ENCODE data around the gene ANGPTL3. TPM values are rescaled to one million over a fixed set of nuclear protein-coding genes. Genes with fewer than 3 reads are reported as not detected.
"Not testable (repeated sequence)": the region's sequence is repeated elsewhere in the genome, so short reads cannot be mapped to it uniquely, and the experiment has no call there.

ANGPTL3 gene, protein sequence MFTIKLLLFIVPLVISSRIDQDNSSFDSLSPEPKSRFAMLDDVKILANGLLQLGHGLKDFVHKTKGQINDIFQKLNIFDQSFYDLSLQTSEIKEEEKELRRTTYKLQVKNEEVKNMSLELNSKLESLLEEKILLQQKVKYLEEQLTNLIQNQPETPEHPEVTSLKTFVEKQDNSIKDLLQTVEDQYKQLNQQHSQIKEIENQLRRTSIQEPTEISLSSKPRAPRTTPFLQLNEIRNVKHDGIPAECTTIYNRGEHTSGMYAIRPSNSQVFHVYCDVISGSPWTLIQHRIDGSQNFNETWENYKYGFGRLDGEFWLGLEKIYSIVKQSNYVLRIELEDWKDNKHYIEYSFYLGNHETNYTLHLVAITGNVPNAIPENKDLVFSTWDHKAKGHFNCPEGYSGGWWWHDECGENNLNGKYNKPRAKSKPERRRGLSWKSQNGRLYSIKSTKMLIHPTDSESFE
- total RNA-seq (not detected), polyA plus RNA-seq (not detected)
- long read RNA-seq, donor 1: 0 reads
- long read RNA-seq, donor 2: 0 reads

DNA sequence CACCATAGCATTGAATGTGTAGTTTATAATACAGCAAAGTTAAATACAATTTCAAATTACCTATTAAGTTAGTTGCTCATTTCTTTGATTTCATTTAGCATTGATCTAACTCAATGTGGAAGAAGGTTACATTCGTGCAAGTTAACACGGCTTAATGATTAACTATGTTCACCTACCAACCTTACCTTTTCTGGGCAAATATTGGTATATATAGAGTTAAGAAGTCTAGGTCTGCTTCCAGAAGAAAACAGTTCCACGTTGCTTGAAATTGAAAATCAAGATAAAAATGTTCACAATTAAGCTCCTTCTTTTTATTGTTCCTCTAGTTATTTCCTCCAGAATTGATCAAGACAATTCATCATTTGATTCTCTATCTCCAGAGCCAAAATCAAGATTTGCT is at the start of gene ANGPTL3:
Gene ANGPTL3, plus strand, starts transcription at position 240 of the 400 bp plus-strand sequence. Its CDS starts 47 bp downstream, at position 287.
- WGBS, 3 donors: 88 to 93% (median 90%) methylated on average over 3 of the region's 3 CpGs
- H3K36me3 ChIP-seq (ENCODE audit: insufficient read depth in 1 of 2, low read depth in 1 of 2): no peaks in the 10 kb centered on the region
- no peak within 1 kb of the TSS for H3K27ac ChIP-seq
- no peaks in the 10 kb centered on the region for H3K27me3 ChIP-seq (ENCODE audit: insufficient read depth in 3 of 3, low read length in 2 of 3)
- DNase-seq: no peak
- TF ChIP-seq, protein P1, sequence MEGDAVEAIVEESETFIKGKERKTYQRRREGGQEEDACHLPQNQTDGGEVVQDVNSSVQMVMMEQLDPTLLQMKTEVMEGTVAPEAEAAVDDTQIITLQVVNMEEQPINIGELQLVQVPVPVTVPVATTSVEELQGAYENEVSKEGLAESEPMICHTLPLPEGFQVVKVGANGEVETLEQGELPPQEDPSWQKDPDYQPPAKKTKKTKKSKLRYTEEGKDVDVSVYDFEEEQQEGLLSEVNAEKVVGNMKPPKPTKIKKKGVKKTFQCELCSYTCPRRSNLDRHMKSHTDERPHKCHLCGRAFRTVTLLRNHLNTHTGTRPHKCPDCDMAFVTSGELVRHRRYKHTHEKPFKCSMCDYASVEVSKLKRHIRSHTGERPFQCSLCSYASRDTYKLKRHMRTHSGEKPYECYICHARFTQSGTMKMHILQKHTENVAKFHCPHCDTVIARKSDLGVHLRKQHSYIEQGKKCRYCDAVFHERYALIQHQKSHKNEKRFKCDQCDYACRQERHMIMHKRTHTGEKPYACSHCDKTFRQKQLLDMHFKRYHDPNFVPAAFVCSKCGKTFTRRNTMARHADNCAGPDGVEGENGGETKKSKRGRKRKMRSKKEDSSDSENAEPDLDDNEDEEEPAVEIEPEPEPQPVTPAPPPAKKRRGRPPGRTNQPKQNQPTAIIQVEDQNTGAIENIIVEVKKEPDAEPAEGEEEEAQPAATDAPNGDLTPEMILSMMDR (IDR thresholded peaks at IDR 0.05): no peak
- H3K4me3 ChIP-seq: no peak within 1 kb of the TSS
- no peaks in the 10 kb centered on the region for H3K4me1 ChIP-seq
- no peak for ATAC-seq
- intact Hi-C loops (cut with DNase I): no loop called here
- H3K9me3 ChIP-seq: no peaks in the 10 kb centered on the region

DNA sequence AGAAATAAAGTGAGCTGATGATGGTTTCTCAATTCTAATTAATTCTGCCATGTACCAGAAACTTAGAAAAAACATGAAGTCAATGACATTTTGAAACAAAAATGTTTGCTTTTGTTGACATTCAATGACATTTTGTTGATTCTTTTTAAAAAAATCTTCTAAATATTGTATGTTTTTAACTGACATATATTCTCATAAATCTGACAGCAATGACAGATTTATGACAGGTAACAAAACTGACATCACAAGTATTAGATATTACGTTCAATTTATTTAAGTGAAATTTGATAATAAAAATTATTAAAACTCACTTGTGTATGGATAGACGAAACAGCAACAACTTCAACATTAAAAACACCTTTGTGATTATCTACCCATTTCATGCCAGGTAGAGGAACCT is 36.0 kb upstream of the ANGPTL3 start:
- H3K9me3 ChIP-seq: peaks cover 5% of the 10 kb centered on the region
- ATAC-seq (no peak), DNase-seq (no peak)
- H3K27me3 ChIP-seq (ENCODE audit: insufficient read depth in 3 of 3, low read length in 2 of 3): no peaks in the 10 kb centered on the region
- TF ChIP-seq, protein P1 (IDR thresholded peaks at IDR 0.05): no peak
- WGBS, 3 donors: 92 to 97% (median 95%) methylated on average over 2 of the region's 2 CpGs
- peaks cover 0 to 20% of the 10 kb centered on the region in 2 donors for H3K36me3 ChIP-seq (ENCODE audit: insufficient read depth in 1 of 2, low read depth in 1 of 2)
- no peak overlapping the region for H3K4me3 ChIP-seq
- intact Hi-C loops (cut with DNase I): no loop called here
- no peaks in the 10 kb centered on the region for H3K4me1 ChIP-seq
- no peak overlapping the region for H3K27ac ChIP-seq

GRCh38 chr1:62567182-62567581 is 30.1 kb upstream of the ANGPTL3 start:
- H3K27ac ChIP-seq; H3K36me3 ChIP-seq (ENCODE audit: insufficient read depth in 1 of 2, low read depth in 1 of 2); DNase-seq; H3K27me3 ChIP-seq (ENCODE audit: insufficient read depth in 3 of 3, low read length in 2 of 3); intact Hi-C loops (cut with DNase I); ATAC-seq; H3K4me3 ChIP-seq; H3K4me1 ChIP-seq: not testable (repeated sequence)
- 96 to 98% (median 97%) methylated on average over 1 of the region's 1 CpG for WGBS, 3 donors
- H3K9me3 ChIP-seq: peaks cover 17% of the 10 kb centered on the region

GRCh38 chr1:62567926-62568325 is 29.4 kb upstream of the ANGPTL3 start:
- DNase-seq; ATAC-seq; H3K27ac ChIP-seq; H3K36me3 ChIP-seq (ENCODE audit: insufficient read depth in 1 of 2, low read depth in 1 of 2); H3K27me3 ChIP-seq (ENCODE audit: insufficient read depth in 3 of 3, low read length in 2 of 3); H3K4me3 ChIP-seq; intact Hi-C loops (cut with DNase I); H3K4me1 ChIP-seq: not testable (repeated sequence)
- H3K9me3 ChIP-seq: peaks cover 17% of the 10 kb centered on the region
- 89 to 91% (median 90%) methylated on average over 1 of the region's 1 CpG for WGBS, 3 donors

- H3K27me3 ChIP-seq (ENCODE audit: insufficient read depth in 3 of 3, low read length in 2 of 3); ATAC-seq; DNase-seq; H3K4me3 ChIP-seq; intact Hi-C loops (cut with DNase I); H3K4me1 ChIP-seq; H3K27ac ChIP-seq: not testable (repeated sequence)
- Histone ChIP-seq H3K36me3 (ENCODE audit: insufficient read depth in 1 of 2, low read depth in 1 of 2) (peaks cover 0 to 21% of the 10 kb centered on the region in 2 donors), H3K9me3 (peaks cover 11% of the 10 kb centered on the region)
- WGBS, 3 donors: 84 to 97% (median 94%) methylated on average over 4 of the region's 4 CpGs
Measured at GRCh38 chr1:62571517-62571916, 25.8 kb upstream of the ANGPTL3 start.

DNA sequence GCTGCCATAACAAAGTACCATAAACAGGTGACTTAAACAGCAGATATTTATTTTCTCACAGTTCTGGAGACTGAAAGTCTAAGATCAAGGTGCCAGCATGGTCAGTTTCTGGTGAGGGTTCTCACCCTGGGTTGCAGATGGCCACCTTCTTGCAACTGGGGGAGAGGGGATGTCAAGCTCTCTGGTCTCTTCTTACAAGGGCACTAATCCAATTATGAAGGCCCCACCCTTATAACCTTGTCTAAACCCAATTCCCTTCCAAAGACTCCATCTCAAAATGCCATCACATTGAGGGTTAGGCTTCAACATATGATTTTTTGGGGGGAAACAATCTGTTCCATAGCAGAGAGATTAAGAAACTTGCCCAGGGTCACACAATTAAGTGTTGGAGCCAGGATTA is 24.8 kb upstream of the ANGPTL3 start:
- TF ChIP-seq, protein P1 (IDR thresholded peaks at IDR 0.05): no peak
- peaks cover 0 to 29% of the 10 kb centered on the region in 2 donors for H3K36me3 ChIP-seq (ENCODE audit: insufficient read depth in 1 of 2, low read depth in 1 of 2)
- ATAC-seq (no peak), DNase-seq (no peak)
- intact Hi-C loops (cut with DNase I): no loop called here
- no peak overlapping the region for H3K27ac ChIP-seq
- H3K4me3 ChIP-seq: no peak overlapping the region
- H3K27me3 ChIP-seq (ENCODE audit: insufficient read depth in 3 of 3, low read length in 2 of 3): no peaks in the 10 kb centered on the region
- H3K4me1 ChIP-seq: no peaks in the 10 kb centered on the region
- H3K9me3 ChIP-seq: peaks cover 11% of the 10 kb centered on the region

All from psoas muscle (tissue), 8 donors.